Stimulated activated CD4-positive, alpha-beta T cell treated with anti-CD3 and anti-CD28 coated beads, Interleukin-2, amount 100 ng/mL, for 48 hours (primary cell): ENCODE results near the gene IQGAP3.
"Not testable (repeated sequence)": the region's sequence is repeated elsewhere in the genome, so short reads cannot be mapped to it uniquely, and the experiment has no call there.

ENCODE experiments used
- DNase-seq, 2 donors: peaks; one replicate each; pipeline ENCODE4 v3.0.0-alpha.2; 2020

IQGAP3 gene

DNA sequence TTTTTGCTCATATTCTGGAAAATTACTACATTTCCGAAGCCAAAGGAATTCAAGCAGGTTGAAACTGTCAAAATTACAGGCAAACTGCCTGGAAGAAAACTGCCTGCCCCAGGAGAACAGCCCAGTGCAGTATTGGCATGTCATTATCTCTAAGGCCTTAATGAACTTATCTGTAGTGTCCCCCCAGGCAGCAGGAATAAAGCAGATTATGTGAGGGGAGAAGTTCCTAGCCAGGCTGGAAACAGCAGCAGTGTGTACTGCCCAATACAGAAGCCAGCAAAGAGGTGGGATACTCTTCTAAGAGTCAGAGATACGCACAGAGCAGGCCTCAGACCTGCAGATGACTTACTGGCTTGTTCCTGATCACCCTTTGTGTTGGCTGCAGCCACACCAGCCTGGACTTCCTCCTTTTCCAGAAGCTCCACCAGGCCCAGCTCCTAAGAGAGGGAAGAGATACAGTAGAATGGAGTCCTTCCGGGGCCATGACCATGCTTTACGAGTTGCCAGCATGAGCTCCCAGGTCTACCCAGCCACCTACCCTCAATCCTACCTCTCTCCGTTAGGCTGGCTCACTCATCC lies 11.7 kb downstream of the IQGAP3 start:
- no peak for DNase-seq

DNA sequence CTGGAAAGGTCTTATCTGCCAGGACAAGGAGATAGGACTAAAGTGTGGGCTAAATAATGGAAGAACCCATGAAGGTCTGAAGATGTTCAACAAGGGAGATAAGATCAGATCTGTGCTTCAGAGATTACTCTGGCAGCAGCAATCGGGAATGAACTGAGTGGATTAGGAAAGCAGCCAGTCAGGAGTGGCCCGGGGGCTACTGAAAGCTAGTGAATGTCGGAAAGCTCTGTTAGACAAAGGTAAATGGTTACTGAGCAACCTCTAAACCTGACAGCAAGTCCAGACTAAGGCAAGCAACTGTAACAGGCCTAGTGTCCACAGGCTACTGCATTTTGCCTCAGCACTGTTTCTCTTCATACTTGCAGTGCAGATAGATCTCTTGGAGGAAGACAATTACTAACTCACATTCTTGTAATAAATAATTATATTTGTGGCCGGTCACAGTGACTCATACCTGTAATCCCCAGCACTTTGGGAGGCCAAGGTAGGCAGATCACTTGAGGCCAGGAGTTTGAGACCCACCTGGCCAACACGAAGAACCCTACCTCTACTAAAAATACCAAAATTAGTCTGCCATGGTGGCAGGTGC lies 12.5 kb downstream of the IQGAP3 start:
- no peak for DNase-seq

DNA sequence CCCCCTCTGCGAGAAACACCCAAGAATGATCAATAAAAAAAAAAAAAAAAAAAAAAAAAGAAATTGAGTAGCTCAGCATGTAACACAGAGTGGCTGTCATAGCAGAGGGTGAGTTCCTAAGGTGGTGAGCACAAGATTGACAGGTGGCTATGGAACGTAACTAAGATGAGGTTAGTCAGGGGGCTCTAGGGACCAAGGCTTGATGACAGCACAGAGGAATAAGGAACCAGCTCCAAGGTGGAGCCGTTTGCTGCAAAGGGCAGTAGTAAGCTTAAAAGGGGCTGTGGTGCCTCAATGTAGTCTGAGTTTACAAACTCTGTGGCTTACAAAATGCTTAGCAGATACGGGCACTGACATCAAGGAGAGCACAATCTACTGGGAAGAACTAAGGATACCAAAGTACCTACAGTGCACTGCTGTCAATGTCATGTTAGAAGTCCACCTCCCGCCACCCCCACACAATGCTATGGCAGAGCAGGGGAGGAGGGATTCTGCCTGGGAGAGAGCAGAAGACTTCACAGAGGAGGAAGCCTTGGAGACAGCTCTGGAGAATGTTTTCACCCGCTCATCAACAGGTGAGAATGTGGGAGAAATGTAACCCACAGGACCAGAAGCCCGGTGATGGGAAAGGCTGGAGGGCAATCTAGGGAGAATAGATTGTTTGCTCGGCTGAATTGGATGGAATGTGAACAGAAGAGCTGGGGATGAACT lies 13.1 kb downstream of the IQGAP3 start:
- DNase-seq = no peak

DNA sequence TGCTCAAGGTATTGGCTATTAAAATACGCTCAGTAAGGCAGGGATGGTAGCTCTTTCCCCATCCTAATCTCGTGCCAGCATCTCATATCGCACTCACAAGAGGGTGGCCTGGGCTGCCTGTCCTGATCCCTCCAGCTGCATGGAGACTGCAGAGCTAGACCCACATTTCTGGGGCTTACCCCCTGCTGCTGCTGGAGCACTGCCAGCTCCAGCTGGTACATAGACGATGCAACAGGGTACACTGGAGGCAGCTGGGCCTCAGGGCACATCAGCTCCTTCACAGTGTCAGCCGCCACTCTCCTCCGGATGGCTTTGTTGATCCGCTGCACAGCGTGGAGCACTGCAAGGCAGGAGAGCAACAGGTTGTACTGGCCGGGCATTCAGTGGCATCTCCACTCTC lies 16.0 kb downstream of the IQGAP3 start:
- no peak for DNase-seq

DNA sequence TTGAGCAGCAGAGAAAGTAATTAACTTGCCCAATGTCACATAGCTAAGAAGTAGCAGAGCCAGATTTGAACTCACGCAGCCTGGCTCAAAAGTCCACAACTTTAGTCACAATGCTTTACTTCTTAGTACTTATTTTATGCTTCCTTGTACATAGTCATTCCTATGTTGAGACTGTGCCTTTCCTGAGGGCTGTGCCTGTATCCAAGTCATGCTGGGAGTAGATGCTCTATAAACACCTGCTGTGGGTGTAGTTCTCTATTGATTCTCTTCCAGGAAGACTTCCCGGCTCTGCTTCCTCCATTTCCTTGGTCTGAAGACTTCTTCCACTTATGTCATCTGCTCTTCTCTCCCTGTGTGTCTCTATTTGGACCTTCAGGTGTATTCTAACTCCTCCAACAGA lies 16.6 kb downstream of the IQGAP3 start:
- no peak for DNase-seq

DNA sequence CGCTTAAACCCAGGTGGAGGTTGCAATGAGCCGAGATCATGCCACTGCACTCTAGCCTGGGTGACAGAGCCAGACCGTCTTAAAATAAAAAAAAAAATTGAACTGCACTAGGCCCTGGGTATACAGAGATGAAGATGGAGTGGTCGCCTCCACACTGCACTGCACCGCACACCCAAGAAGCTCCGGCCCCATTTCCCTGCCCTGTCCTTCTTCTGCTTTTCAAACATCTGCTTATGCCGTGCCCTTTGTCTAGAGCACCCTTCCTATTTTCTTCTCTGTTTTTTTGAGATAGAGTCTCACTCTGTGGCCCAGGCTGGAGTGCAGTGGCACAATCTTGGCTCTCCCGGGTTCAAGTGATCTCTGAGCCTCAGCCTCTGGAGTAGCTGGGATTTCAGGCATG lies 17.4 kb downstream of the IQGAP3 start:
- DNase-seq = no peak

DNA sequence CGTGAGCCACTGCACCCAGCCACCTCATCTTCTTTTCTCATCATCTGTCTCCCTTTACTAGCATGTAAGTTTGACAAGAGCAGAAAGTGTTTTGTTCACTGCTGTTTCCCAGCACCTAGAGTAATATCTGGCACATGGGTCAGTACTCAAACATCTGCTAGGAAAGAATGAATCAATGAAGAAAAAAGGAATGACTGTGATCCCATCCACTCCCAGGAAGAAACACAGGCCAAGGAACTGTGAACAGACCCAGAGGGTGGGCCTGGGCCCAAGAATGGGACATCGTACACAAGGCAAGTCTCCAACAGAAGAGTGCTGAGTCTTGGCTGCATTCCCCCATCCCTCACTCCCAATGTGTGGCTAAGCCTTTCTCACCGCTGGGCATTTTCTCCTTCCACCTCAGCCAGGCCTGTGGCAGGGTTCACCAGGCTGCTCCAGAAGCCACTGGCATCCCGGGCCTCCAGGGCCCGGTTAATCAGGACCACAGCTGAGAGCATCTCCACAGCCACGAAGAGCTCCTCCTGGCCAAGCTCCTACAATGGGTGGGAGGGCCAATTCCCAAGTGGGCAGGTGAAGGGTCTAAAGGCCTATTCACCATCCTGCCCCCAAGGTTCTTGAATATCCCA lies 18.4 kb downstream of the IQGAP3 start:
- no peak for DNase-seq

DNA sequence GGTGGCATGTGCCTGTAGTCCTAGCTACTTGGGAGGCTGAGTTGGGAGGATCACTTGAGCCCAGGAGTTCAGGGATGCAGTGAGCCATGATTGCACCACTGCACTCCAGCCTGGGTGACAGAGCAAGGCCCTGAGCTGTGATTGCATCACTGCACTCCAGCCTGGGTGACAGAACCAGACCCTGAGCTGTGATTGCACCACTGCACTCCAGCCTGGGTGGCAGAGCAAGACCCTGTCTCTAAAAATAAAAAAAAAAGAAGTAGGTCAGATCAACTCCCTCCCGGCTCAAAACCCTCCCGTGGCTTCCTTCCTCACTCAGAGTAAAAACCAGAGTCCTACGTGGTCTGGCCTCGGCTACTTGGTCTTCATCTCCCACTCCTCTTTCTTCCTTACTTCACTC lies 19.4 kb downstream of the IQGAP3 start:
- DNase-seq = not testable (repeated sequence)

DNA sequence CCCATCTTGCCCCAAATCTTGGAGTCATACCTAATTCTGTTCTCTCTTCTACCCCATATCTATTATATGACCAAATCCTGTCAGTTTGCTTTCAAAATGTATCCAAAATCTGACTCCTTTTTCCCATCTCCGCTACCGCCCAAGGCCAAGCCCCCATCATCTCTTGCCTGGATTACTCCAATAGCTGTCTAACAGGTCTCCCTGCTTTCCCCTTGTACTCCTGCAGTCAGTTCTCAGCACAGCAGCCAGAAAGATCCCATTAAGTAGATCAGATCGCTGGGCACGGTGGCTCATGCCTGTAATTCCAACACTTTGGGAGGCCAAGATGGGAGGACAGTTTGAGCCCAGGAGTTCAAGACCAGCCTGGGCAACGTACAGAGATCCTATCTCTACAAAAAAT lies 19.8 kb downstream of the IQGAP3 start:
- no peak for DNase-seq

DNA sequence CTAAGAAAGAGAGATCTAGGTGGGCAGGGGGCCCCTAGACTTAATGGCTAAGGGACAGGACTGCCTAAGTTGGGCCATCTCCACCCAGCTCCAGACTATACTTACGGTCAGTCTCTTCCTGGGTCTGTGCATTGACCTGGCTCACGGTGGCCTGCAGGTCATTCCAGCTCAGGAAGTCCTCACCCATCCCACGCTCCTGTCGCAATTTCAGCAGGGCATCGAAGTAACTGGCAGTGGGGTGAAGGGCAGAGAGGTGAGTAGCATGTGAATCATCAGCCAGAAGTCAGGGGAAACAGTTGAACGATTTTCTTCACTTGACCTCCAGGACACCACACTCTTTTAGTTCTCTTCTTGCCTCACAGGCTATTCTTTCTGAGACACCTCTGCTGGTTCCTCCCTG lies 20.5 kb downstream of the IQGAP3 start:
- no peak for DNase-seq

DNA sequence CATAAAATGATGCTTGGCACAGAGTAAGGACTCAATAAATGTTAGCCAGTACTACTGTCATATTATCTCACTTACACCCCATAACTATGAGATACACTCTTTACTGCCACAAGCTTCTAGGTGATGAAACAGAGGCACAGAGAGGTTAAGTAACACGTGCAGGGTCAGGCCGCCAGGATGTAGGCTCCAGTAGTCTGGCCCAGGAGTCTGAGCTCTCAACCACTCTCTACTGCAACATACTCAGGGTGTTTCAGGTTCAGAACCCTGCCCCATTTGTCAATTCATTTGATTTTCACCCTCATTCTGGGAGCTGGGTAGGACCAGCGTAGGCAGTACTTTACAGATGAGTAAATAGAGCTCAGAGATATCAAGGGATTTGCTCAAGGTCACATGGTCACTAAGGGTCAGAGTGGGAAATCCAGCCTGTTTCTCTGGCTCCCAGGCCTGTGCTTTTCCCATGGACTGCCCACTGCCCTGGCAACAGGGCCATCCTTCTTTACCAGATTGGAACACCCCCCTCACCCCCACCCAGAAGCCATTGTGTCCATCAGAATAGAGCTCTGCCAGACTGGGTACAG lies 21.2 kb downstream of the IQGAP3 start:
- no peak for DNase-seq

DNA sequence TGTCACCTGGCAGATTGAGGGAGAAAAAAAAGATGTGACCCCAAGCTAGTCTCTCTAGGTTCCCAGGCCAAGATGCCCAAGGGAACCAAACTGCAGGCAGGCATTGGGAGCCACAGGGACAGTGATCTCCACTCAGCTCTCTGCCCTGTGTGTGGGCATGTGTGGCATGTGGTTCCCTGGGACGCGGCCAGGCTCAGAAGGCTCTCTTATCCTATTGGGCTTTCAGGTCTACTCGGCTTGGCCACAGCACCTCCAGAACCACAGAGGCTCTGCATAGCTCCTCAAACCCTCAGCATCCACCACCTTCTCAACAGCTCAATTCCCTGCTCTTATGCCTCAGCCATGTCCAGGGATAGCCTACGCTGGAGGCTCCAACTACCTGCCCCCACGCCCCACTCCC lies 22.0 kb downstream of the IQGAP3 start:
- no peak for DNase-seq

DNA sequence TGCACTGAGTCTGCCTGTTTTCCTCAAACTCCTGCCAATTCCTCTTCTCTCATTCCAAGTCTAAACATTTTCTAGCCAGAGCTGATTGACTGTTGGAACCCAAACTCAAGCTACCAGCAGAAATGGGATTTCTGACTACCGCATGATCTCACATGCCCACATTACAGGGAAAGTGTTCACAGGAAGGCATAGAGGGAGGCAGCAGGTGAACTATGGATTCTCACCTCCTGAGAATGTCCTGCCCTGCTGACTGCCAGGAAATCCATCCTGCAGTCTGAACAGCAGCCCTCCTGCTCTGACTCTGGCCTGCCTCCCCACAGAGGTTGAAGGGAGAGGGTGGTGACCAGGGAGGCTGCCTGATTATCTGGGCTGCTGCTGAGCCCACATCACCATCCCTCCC lies 22.5 kb downstream of the IQGAP3 start:
- DNase-seq = no peak

DNA sequence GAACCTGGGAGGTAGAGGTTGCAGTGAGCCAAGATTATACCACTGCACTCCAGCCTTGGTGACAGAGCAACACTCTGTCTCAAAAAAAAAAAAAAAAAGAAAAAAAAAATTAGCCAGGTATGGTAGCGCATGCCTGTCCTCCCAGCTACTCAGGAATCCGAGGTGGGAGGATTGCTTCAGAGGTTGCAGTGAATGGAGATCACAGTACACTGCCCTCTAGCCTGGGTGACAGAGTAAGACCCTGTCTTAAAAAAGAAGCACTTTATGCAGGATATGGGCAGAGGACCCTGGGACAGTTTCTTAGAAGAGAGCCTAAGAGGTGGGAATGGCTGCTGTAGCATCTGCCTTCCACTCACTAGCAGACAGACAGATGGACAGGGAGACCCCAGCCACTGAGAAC lies 23.0 kb downstream of the IQGAP3 start:
- no peak for DNase-seq

DNA sequence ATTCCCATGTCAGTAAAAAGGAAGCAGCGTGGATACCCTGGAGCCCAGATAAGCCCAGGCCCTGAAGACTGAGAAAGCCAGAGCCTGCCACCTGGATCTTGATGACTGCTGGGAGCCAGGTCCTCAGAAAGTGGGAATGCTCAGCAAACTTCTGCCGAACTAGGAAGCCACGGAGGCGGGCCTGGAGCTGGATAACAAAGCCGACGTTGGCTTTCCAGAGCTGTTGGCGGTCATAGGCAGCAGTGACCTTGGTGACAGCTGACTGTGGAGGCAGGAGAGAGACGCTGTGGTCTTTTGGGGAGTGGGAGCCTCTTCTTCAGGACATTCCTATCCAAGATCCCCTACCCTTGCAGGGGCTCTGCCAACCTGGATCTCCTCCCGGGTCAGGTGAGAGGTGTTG lies 24.4 kb downstream of the IQGAP3 start:
- no peak for DNase-seq

DNA sequence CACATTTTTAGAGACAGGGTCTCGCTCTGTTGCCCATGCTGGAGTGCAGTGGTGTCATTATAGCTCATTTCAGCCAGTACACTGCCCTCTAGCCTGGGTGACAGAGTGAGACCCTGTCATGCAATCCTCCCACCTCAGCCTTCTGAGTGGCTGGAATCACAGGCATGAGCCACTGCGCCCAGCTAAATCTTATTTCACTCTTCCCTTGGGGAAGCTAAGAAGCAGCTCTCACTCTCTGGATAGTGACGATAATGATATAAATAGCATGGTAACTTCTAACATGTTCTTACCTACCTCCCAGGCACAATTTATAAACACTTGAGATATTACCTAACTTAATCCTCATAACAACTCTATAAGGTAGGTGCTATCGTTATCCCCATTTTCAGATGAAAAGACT lies 24.9 kb downstream of the IQGAP3 start:
- no peak for DNase-seq

DNA sequence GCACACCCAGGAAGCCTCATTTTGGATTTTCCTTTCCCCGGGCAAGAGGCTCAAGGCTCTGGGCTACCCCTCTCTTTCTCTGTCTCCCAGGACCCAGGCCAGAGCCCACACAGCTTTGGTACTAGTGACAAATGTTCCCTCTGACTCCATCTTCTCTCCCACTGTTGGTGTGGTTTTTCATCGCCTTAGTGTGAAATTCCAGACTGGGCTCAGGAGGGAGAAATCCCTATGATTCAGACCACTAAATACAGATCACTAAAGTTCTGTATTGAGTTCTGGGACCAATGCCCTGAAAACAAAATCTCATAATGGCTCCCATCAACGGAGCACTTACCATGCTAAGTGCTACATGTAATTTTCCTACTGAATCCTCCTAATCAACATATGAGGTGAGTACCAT lies 26.1 kb downstream of the IQGAP3 start:
- no peak for DNase-seq

DNA sequence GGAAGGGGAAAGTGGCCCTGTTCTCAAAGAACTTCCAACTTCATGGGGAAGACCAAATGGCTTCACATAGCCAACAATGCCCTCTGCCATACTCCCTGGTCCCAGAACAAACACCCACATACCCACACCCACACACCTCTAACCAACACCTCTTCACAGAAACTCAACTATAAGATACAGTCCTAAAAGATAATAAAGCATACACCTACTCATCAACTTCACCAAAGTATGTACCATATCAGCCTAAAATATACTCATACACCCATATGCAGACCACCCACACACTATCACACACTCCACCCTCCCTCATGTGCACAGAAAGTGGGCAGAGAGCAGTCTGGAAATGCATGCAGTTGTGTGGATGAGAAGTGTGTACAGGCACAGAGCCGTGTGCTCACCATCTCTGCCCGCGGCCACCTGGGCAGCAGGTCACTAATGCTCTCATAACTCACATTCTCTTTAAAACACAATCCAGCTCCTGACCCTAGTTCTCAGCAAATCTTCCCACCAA lies 27.7 kb downstream of the IQGAP3 start:
- no peak for DNase-seq

DNA sequence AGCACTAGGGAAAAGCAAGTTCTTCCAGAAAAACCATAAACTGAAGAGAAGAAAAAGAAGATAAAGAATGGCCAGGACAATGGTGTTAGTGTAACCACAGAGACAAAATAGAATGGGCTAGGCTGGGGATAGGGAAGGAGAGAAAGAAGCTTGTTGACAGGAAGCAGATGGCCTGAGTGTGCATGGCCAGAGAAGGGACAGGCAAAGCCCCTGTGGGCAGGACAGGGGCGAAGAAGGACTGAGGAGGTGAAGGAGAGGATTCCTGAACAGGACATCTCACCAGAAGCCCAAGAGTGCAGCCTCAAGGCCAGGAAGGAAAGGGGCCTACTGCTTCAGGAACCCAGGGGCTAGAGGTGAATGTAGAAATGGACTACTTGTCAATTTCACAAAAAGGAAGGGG lies 29.3 kb downstream of the IQGAP3 start:
- DNase-seq = no peak

DNA sequence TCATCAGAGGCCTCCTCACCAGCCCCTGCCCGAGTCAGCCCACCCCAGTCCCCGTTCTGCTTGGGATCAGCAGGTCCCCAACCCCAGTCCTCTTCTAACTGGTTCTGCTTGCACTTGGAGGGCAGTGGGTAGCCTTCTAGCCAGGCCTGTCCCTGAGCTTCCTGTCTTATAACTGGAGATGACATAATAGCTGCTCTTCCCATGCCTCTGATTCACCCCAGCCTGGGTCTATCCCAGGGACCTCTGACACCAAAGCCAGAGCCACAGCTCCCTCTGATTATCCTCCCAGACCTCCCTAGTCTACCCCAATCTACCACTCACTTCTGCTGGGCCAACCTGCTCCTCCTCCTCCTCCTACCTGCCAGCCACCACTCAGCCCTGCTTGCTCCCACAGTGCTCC lies 31.4 kb downstream of the IQGAP3 start:
- DNase-seq = no peak

DNA sequence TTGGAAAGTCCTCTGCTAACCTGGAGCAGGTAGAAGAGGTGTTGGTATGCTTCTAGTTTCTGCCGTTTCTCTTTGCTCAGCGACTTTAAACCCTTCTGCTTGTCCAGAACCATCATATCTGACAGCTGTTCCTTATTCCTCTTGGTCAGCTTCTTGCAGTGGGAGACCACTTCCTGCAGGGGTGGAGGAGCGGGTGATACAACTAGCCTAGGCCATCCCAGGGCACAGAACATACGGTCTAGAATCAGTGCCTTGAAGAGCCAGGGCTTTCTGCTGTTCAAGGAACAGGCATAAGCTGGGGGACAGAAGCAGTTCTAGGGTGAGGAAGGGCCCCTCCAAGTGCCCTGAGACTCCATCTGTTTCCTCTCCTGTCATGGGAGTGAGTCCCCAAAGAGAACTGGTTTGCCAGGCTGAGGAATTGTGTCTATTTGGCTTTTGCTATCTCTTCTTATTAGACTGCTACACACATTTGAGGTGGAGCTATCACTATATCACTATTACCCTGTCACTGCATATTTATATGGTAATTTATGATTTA lies 32.5 kb downstream of the IQGAP3 start:
- DNase-seq = no peak

DNA sequence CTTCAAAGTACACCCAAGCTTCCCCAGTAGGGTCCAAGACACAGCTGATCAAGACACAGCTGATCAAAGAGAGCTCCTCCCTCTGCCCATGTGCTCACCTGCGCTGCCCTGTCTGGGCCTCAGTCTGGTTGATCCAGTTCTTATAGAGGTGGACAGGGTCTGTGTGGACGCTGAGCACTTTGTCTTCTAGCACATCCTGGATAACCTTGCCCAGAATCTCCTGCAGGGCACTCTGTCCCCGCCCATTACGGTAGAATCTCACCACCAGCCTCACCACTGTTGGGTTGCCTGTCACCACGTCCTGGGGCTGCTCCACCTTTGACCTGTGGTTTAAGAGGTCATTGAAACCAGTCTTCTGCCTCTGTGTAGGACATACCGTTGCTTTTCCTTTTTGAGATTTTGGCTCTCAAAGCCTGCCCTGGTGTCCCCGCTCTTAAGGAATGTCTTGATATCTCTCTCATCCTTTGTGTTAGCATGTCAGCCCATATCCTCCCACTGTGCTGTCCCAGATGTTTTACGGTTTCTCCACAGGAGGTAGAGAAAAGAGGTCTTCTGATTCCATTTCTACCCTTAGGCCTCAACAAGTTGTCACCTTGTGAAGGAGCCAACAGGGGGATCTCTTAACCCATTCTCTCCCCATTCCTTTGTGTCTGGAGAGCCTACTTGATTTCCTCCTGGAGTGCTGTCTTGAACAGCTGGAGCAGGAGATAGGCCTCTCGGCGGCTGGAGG lies 33.5 kb downstream of the IQGAP3 start:
- no peak for DNase-seq

DNA sequence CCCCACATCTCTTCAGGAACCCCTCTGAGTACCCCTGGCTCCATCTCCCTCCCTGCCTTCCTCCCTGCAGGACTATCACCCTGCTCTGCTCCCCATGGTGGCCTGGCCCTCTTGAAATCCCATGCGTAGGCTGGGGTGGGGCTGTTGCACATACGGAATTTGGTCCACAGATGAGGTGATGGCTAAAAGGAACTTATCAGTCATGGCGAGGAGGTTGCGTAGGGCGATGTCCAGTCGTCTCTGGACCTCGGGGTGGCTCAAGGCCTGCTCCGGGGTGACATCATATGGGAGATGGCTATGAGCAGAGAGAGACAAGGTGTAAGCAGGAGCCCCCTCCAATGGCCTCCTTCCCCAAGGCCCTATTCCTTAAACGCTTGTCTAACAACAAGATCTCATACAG lies 35.3 kb downstream of the IQGAP3 start:
- no peak for DNase-seq
